ENCODE measurements around the gene PLEKHA5.
"Not testable (repeated sequence)": the region's sequence is repeated elsewhere in the genome, so short reads cannot be mapped to it uniquely, and the experiment has no call there.

The PLEKHA5 gene

GRCh38 chr12:19350850-19351249 lies 221.3 kb downstream of the PLEKHA5 start:
- DNase-seq (ENCODE audit: low read depth) = not testable (repeated sequence)

- no peak for DNase-seq (ENCODE audit: low read depth)
Observed at GRCh38 chr12:19351346-19351745, 221.8 kb downstream of the PLEKHA5 start.

GRCh38 chr12:19369691-19370148 lies 240.2 kb downstream of the PLEKHA5 start:
- peak; percentile 89 for DNase-seq (ENCODE audit: low read depth)

- DNase-seq (ENCODE audit: low read depth) = no peak
Observed at GRCh38 chr12:19373586-19373985, 244.1 kb downstream of the PLEKHA5 start.

GRCh38 chr12:19375888-19376287 lies 246.4 kb downstream of the PLEKHA5 start:
- no peak for DNase-seq (ENCODE audit: low read depth)

- no peak for DNase-seq (ENCODE audit: low read depth)
Observed at GRCh38 chr12:19376691-19377090, 247.2 kb downstream of the PLEKHA5 start.

- DNase-seq (ENCODE audit: low read depth) = peak; percentile 86
Observed at GRCh38 chr12:19382111-19382526, 252.6 kb downstream of the PLEKHA5 start.

- DNase-seq (ENCODE audit: low read depth) = no peak
Observed at GRCh38 chr12:19382563-19382962, 253.0 kb downstream of the PLEKHA5 start.

GRCh38 chr12:19387161-19387560 lies 257.6 kb downstream of the PLEKHA5 start:
- DNase-seq (ENCODE audit: low read depth) = no peak

- DNase-seq (ENCODE audit: low read depth) = no peak
Observed at GRCh38 chr12:19388131-19388549, 258.6 kb downstream of the PLEKHA5 start.

GRCh38 chr12:19390051-19390598 lies 260.6 kb downstream of the PLEKHA5 start:
- DNase-seq (ENCODE audit: low read depth) = no peak

GRCh38 chr12:19392644-19393043 lies 263.1 kb downstream of the PLEKHA5 start:
- DNase-seq (ENCODE audit: low read depth) = not testable (repeated sequence)

GRCh38 chr12:19394385-19394784 lies 264.9 kb downstream of the PLEKHA5 start:
- no peak for DNase-seq (ENCODE audit: low read depth)

- no peak for DNase-seq (ENCODE audit: low read depth)
Observed at GRCh38 chr12:19397534-19397933, 268.0 kb downstream of the PLEKHA5 start.

- no peak for DNase-seq (ENCODE audit: low read depth)
Observed at GRCh38 chr12:19398376-19399363, 269.1 kb downstream of the PLEKHA5 start.

- not testable (repeated sequence) for DNase-seq (ENCODE audit: low read depth)
Observed at GRCh38 chr12:19400649-19401285, 271.2 kb downstream of the PLEKHA5 start.

- DNase-seq (ENCODE audit: low read depth) = no peak
Observed at GRCh38 chr12:19402211-19402610, 272.7 kb downstream of the PLEKHA5 start.

GRCh38 chr12:19402743-19403431 lies 273.4 kb downstream of the PLEKHA5 start:
- no peak for DNase-seq (ENCODE audit: low read depth)

GRCh38 chr12:19404242-19404880 lies 274.8 kb downstream of the PLEKHA5 start:
- DNase-seq (ENCODE audit: low read depth) = no peak

- no peak for DNase-seq (ENCODE audit: low read depth)
Observed at GRCh38 chr12:19409376-19409775, 279.8 kb downstream of the PLEKHA5 start.

GRCh38 chr12:19410211-19410610 lies 280.7 kb downstream of the PLEKHA5 start:
- no peak for DNase-seq (ENCODE audit: low read depth)
